Testis (tissue), 3 donors: ENCODE results near the gene TCERG1L. TPM values are rescaled to one million over a fixed set of nuclear protein-coding genes. Genes with fewer than 3 reads are reported as not detected.
"Not testable (repeated sequence)": the region's sequence is repeated elsewhere in the genome, so short reads cannot be mapped to it uniquely, and the experiment has no call there.

ENCODE experiments used
- DNase-seq: peaks from one replicate; pipeline ENCODE4 v3.0.0-alpha.2; 2019
- H3K27ac ChIP-seq, 2 donors: fragments of 200-600 bp; sonication (generic); one replicate each; pipeline ENCODE4 v1.5.1; 2019
- H3K27me3 ChIP-seq: fragments of 200-600 bp; sonication (generic); one replicate; pipeline ENCODE4 v1.5.1; 2019
- H3K36me3 ChIP-seq: fragments of 200-600 bp; sonication (generic); one replicate; pipeline ENCODE4 v1.5.1; 2017; ENCODE audit warnings: low read depth; ENCODE audit errors: missing control alignments
- H3K4me1 ChIP-seq: fragments of 200-600 bp; sonication (generic); one replicate; pipeline ENCODE4 v1.5.1; 2019
- H3K4me3 ChIP-seq, 2 donors: fragments of 200-600 bp; sonication (generic); one replicate each; pipeline ENCODE4 v1.5.1; 2017 to 2019
- H3K9me3 ChIP-seq: fragments of 200-600 bp; sonication (generic); one replicate; pipeline ENCODE4 v1.5.1; 2017
- POLR2A ChIP-seq: fragments of 450-650 bp; IDR thresholded peaks from one replicate; pipeline ENCODE4 v1.6.1; 2017; ENCODE audit warnings: antibody characterized with exemption, mild to moderate bottlenecking, moderate library complexity
- WGBS, 2 donors: methylation state at CpG; one replicate each; pipeline ENCODE4 v1.1.5; 2018; 5-methylcytosine and 5-hydroxymethylcytosine counted together
- intact Hi-C: fragments of 100-400 bp; cut with DNase I; formaldehyde crosslinking; loops from one replicate; pipeline ENCODE4 v1.15.1; 2023; ENCODE audit warnings: low total_unique reads
- polyA plus RNA-seq: library from polyadenylated mRNA; stranded (reverse); fragments of 350-450 nt; fragmentation: Illumina TruSeq; extraction: RNeasy Lipid Tissue Mini Kit (QIAGEN cat#74804); gene quantifications from one replicate; pipeline ENCODE4 v1.2.3, GENCODE V29; 2014; ENCODE audit warnings: low read depth, low replicate concordance; ENCODE audit not compliant: insufficient read depth
- total RNA-seq, 2 donors: library from RNA; depleted of rRNA; stranded (reverse); fragments of >200 nt; gene quantifications; one replicate each; pipeline ENCODE4 v1.2.3, GENCODE V29; 2016
- TF ChIP-seq, protein P1 (sequence below), 3 experiments: fragments of 450-650 bp in 2 of 3; fragments of 200-600 bp in 1 of 3; sonication (generic) in 1 of 3; IDR thresholded peaks; one replicate each; pipeline ENCODE4 v1.5.1; 2016 to 2019; ENCODE audit warnings: antibody characterized with exemption in 3 of 3, mild to moderate bottlenecking in 2 of 3, moderate library complexity in 1 of 3

Gene TCERG1L
- total and polyA plus RNA-seq, 3 donors from 2014 or later = 3.0 to 8.3 (median 7.7) TPM

DNA sequence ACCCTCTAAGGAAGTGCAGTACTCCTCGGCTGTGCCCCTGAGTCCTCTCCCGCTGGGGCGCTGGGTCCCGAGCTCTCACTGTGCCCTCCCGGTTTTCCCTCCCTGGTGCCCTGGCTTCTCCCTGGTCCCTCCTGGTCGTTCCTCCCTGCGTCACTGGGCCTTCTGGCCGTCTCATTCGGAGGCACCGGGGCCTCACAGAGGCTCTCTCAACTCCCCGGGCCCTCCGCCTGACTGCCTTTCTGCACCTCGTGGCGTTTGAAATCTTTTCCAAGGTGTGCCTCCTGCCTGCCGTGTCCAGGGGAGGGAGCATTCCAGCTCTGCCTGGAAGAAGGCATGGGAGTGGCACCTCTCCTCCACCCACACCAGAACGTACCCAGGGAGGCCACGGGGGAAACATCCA is 174.3 kb downstream of the TCERG1L start:
- 81 to 87% methylated on average over 17 of the region's 17 CpGs for WGBS, 2 donors
- H3K36me3 ChIP-seq = no peaks in the 10 kb centered on the region
- H3K27me3 ChIP-seq = no peaks in the 10 kb centered on the region
- no peak for TF ChIP-seq POLR2A
- TF ChIP-seq, protein P1, sequence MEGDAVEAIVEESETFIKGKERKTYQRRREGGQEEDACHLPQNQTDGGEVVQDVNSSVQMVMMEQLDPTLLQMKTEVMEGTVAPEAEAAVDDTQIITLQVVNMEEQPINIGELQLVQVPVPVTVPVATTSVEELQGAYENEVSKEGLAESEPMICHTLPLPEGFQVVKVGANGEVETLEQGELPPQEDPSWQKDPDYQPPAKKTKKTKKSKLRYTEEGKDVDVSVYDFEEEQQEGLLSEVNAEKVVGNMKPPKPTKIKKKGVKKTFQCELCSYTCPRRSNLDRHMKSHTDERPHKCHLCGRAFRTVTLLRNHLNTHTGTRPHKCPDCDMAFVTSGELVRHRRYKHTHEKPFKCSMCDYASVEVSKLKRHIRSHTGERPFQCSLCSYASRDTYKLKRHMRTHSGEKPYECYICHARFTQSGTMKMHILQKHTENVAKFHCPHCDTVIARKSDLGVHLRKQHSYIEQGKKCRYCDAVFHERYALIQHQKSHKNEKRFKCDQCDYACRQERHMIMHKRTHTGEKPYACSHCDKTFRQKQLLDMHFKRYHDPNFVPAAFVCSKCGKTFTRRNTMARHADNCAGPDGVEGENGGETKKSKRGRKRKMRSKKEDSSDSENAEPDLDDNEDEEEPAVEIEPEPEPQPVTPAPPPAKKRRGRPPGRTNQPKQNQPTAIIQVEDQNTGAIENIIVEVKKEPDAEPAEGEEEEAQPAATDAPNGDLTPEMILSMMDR (IDR thresholded peaks at IDR 0.05) = no peak
- DNase-seq = no peak
- no peak overlapping the region for H3K4me3 ChIP-seq
- H3K27ac ChIP-seq = no peak overlapping the region
- no peaks in the 10 kb centered on the region for H3K9me3 ChIP-seq
- peaks cover 4% of the 10 kb centered on the region for H3K4me1 ChIP-seq
- intact Hi-C loops = no loop called here

DNA sequence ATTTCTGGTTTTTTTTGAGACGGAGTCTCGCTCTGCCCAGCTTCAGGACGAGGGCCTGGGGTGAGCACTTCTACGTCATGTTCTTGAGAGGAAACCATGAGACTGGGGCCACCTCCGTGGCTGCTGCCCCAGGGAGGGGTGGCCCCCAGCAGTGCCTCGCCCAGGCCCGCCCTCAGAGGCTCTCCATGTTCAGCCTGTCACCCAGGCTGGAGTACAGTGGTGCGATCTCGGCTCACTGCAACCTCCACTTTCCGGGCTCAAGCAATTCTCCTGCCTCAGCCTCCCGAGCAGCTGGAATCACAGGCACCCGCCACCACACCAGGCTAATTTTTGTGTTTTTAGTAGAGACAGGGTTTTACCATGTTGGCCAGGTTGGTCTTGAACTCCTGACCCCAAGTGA is 175.2 kb downstream of the TCERG1L start:
- DNase-seq, intact Hi-C loops, H3K36me3 ChIP-seq, H3K27ac ChIP-seq, H3K4me3 ChIP-seq, H3K27me3 ChIP-seq, H3K9me3 ChIP-seq: not testable (repeated sequence)
- peaks cover 12% of the 10 kb centered on the region for H3K4me1 ChIP-seq
- 94 to 95% methylated on average over 11 to 12 of the region's 12 CpGs for WGBS, 2 donors

DNA sequence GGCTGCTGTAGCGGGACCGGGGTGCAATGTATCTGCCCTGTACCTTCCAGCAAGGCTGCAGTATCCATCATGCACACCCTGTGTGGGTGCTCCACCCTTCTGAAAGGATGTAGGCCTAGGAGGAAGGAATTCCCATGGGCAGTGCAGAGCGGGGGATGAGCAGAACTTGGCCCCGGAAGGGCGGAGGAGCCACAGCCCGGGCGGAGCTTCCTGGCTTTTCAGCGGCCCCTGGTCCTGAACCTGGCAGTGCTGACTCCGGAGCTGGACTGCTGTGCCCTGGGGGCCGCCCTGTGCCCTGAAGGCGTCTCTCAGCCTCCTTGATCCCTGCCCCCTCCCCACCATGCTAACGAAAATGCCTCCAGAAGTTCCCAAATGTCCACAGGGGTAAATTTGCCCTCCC is 175.8 kb downstream of the TCERG1L start:
- intact Hi-C loops = no loop called here
- Histone ChIP-seq H3K36me3 (no peaks in the 10 kb centered on the region), H3K4me1 (peaks cover 12% of the 10 kb centered on the region), H3K9me3 (no peaks in the 10 kb centered on the region), H3K27me3 (no peaks in the 10 kb centered on the region), H3K27ac (no peak overlapping the region), H3K4me3 (no peak overlapping the region)
- no peak for DNase-seq
- 95% methylated on average over 12 of the region's 12 CpGs; no CpG with 5 or more reads in 1 of the 2 donors for WGBS, 2 donors
- no peak for TF ChIP-seq POLR2A
- TF ChIP-seq, protein P1 (IDR thresholded peaks at IDR 0.05) = no peak

DNA sequence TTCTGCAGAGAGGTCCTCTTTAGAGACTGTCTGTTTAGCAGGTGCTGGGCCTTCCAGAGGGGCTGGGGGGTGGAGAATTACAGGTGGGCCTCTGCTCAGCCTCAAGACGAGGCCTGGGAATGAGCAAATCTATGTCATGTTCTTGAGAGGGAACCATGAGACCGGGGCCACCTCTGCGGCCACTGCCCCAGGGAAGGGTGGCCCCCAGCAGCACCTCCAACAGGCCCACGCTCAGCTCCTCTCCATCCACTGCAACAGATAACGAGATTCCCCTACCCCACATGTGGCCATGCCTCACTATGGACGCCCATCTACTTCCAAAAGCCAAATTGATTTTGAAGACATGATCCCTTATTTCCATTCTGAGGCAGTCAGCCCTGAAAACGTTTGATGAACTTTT is 176.9 kb downstream of the TCERG1L start:
- H3K36me3 ChIP-seq = no peaks in the 10 kb centered on the region
- no peak for TF ChIP-seq POLR2A
- TF ChIP-seq, protein P1 (IDR thresholded peaks at IDR 0.05) = no peak
- no peaks in the 10 kb centered on the region for H3K9me3 ChIP-seq
- DNase-seq = no peak
- WGBS, 2 donors = 84 to 96% methylated on average over 7 of the region's 7 CpGs
- intact Hi-C loops = no loop called here
- H3K4me3 ChIP-seq = no peak overlapping the region
- H3K27me3 ChIP-seq = no peaks in the 10 kb centered on the region
- H3K27ac ChIP-seq = no peak overlapping the region
- H3K4me1 ChIP-seq = peaks cover 12% of the 10 kb centered on the region

DNA sequence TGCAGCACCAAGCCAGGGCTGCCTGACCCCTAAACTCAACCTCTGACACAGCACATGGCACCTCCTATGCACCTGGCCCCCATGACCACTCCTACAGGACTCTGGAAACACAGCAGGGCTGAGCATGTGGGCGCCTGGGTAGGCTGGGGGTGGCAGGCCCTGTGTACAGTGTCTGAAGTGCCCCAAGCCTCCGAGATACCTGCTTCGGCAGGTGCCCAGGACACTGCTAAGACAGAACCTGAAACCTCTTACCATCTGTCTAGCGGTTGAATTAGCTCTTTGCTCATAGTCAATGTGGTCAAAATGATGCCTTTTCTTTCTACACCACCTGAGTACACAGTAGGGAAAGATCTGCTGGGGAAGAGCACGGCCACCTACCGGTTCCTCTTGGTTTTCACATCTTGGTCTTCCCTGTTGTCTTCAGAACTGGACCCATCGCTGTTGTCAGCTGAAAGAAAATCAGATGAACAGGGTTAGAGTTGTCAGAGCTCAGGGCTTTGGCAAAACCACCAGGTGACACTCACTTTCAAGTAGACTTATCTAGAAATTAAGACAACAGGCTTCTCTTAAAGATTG is 177.4 kb downstream of the TCERG1L start:
- no peaks in the 10 kb centered on the region for H3K36me3 ChIP-seq
- peaks cover 12% of the 10 kb centered on the region for H3K4me1 ChIP-seq
- WGBS, 2 donors = 97% methylated on average over 7 of the region's 7 CpGs
- H3K27me3 ChIP-seq = no peaks in the 10 kb centered on the region
- intact Hi-C loops = no loop called here
- H3K27ac ChIP-seq = no peak overlapping the region
- H3K9me3 ChIP-seq = no peaks in the 10 kb centered on the region
- TF ChIP-seq, protein P1 (IDR thresholded peaks at IDR 0.05) = no peak
- TF ChIP-seq POLR2A = no peak
- H3K4me3 ChIP-seq = no peak overlapping the region
- DNase-seq = no peak
